AML-193 (cell line): ENCODE data around the gene CTPS1.

ENCODE experiments used
- DNase-seq, 2 experiments: peaks; one replicate each; lab custom pipeline; 2025; lab: John Stamatoyannopoulos, UW

CTPS1 gene, protein sequence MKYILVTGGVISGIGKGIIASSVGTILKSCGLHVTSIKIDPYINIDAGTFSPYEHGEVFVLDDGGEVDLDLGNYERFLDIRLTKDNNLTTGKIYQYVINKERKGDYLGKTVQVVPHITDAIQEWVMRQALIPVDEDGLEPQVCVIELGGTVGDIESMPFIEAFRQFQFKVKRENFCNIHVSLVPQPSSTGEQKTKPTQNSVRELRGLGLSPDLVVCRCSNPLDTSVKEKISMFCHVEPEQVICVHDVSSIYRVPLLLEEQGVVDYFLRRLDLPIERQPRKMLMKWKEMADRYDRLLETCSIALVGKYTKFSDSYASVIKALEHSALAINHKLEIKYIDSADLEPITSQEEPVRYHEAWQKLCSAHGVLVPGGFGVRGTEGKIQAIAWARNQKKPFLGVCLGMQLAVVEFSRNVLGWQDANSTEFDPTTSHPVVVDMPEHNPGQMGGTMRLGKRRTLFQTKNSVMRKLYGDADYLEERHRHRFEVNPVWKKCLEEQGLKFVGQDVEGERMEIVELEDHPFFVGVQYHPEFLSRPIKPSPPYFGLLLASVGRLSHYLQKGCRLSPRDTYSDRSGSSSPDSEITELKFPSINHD

DNA sequence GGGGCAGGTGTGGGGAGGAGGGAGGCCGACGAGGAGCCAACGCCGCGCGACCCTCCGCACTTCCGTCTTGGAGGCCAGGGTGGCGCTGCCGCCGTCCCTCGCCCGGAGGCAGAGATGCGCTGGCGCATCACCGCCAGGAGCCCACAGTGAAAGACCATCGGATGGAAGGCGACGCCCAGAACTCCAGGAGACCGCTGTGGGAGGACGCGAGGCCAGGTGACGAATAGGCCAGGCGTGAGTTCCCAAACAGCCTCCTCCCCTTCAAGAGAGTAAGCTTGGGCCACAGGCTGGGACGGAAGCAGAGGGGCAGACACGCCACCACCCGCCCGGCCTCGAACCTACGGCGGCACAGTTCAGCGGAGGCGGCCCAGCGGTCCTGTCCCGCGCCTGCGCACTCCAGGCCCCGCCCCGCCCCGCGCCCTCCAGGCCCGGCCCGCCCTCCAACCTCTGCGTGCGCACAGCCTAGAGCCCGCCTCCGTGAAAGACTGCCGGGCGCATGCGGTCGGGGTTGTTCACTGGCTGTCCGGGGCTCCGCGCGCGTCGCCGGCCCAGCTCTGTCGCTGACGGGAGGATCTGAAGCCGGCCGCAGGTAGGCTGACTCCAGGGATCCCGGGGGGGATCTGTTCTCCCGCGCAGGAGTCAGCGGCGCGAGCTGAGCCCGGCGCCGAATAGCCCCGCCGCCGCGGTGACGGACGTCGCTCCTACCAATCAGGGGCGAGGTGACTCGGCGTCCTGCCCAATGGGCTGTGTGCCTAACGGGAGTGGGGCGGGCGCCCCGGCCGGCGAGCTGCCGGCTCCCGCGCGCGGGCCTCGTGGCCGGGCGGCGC lies at the start of gene CTPS1:
CTPS1 (plus strand) TSS at position 456 of the 827 bp plus-strand sequence. CDS start 3,595 bp downstream, outside the sequence.
- peak; percentile 78 to 87 for DNase-seq

DNA sequence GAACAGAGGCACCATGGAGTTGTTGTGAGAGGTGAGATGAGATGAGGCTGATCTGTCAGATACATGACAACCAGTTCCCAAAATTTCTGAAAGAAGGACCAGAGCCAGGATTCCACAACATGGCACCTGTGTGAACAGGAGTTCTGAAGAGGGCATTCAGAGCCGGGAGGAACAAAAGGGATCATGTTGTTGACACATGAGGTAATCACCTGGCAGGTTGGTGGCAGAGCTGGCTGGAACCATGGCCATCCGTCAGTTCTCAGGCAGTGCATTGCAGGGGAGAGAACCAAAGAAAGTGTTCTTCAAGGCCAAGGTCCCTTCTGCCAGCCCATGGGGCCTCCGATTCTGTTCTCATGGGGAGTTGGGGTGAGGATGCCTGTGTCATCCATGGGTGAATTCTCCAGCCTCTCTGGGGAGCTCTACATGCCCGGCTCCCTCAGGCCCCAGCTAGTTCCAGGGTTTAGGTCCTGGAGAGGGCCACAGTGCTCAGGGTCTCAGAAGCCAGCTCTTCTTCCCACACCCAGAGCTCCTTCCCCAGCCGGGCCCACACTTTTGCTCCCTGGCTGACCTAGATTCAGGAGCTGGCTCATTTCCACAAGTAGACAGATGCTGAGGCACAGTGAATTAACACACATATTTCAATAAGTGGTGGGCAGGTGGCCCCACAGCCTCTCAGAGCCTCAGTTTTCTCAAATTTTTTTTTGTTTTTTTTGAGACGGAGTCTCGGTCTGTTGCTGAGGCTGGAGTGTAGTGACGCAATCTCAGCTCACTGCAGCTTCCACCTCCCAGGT lies 49.1 kb upstream of the CTPS1 start:
- no peak for DNase-seq

DNA sequence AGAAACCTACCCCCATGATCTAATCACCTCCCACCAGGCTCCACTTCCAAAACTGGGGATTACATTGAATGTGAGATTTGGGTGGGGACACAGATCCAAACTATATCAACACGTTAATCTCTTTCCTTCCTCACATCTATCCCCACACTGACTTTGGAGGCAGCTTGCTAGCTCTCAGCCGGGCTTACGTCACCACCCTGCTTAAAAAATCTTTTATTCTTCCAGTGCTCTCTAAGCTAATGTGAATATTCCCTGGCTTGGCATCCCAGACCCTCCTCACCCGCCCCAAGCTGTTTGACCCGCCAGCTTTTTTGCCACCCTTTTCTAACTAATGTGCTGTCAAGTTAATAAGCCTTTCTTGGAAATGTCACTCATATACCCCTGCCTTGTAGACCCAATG lies 47.9 kb upstream of the CTPS1 start:
- DNase-seq: no peak

DNA sequence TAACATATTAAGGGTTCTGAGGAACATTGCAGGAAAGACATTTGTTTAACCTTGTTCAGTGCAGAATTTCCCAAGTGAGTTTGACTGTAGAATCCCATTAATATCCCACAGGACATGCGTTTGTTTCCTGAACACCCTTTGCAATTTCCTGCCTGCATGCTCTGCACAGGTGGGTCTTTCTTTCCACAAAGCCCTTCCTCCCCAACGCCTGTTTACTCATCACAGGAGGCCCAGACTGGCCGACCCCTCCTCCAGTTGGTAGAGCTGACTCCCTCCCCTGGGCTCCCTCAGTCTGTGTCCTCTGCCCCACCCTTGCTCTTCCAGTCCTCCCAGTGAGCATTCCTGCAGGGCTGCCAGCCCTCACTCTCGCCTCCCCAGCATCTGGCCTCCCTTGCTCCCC lies 47.5 kb upstream of the CTPS1 start:
- DNase-seq: no peak

DNA sequence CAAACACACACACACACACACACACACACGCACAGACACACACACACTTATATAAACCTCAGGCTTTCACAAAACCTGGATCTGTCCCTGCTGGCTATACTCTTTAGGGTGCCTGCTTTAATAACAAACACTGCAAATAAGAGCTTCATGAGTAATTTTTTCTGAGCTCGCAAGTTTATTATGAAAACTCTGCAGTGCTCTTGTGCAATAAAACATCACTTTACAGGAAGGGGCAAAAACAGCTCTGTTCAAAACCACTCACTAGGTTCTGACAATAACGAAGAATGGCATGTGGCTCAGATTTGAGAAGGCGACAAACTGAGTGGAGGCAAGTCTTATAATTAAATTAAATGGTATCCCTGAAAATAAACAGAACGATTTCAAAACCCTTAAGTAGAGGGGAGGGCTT lies 42.6 kb upstream of the CTPS1 start:
- peak; percentile 72 to 75 for DNase-seq

DNA sequence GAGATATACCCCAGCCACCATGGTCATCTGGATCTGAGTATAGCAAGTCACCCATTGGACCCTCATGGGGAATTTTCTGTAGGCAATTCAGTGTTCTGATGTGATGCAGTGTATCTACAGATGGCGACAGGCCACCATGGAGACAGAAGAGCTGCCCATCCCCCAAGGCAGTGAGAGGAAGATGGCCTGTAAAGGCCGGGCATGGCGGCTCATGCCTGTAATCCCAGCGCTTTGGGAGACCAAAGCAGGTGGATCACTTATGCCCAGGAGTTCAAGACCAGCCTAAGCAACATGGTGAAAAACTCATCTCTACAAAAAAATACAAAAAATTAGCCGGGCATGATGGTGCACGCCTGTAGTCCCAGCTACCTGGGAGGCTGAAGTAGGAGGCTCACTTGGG lies 41.1 kb upstream of the CTPS1 start:
- DNase-seq: no peak

DNA sequence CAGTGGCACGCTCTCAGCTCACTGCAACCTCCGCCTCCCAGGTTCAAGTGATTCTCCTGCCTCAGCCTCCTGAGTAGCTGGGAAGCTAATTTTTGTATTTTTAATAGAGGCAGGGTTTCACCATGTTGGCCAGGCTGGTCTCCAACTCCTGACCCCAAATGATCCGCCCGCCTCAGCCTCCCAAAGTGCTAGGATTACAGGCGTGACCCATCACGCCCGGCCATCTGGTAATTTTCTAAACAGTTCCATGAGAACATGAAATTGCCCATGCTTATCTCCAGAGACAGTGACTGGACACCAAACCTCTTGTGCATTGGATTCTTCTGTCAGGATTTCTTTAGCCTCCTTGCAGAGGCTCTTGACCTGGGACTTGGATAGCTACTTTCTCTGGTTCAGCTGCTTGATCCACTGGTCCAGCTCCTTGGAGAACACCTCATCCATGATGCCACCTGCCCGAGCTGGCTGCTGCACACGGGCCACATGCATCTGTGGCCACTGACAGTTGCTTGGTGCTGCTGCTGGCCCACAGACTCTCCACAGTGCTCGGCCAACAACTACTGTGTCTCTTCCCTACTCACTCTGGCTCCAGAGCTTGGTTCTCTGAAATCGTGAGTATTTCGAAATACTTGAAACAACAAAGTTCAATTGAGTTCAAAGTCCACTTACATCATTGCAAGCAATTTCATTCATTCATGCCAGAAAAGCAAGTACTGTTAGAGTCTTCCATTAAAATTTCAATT lies 40.0 kb upstream of the CTPS1 start:
- peak; percentile 72 to 86 for DNase-seq

DNA sequence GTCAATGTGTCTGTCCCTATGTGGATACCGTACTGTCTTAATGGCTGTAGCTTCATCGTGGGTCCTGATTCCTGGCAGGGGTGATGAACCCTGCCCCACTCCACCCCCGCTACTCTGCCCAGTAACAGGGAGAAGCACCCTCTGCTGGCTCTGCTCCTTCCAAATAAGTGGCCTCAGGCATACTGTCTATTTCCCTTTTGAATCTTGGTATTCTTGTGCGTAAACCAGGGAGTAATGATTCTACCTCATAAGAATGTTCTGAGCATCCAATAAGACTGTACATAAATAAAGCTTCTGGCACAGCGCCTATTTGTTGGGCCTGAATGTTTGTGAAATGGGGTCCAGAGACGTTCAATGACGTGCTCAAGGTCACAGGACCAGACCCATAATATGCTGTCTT lies 35.2 kb upstream of the CTPS1 start:
- DNase-seq: no peak

DNA sequence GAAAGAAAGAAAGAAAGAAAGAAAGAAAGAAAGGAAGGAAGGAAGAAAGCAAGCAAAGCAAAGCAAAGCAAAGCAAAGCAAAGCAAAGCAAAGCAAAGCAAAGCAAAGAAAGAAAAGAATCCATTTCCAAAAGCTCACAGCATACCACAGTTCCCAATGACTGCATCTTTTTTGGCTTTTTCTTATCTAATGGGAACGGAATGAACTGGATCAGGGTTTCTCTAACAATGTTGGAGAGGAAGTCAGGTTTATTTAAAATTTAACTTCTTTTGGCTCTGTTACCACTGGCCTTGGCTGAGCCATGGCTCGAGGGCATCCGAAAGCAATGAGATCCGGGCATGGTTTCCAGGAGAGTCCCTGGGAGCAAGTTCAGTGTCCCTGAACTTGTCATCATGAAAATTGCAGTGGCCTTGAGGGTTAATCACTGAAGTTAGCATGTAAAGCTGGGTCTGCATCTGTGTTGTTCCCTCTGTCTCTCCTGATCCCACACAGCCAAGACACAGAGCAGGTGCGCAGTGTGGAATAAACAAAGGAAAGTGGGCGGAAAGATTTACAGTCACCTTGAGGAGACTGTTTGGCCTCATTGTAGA lies 34.6 kb upstream of the CTPS1 start:
- no peak for DNase-seq

DNA sequence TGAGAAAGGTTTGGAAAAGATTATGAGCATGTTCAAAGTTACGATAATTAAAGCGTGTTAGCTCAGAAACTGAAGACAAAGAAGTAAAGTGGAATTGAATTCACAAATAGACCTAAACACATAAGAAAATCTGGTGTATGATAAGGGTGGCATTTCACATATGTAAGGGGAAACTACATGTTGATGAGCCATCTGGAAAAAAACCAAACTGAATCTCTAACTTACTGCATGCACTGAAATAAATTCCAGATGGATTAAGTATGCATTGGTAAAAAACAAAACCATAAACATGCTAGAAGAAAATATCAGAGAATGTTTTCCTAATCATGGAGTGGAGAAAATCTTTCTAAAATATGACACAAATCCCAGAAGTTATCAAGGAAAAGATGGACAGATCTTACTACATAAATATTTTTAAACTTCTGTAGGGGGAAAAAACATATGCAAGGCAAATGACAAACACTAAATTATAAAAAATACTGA lies 34.0 kb upstream of the CTPS1 start:
- DNase-seq: no peak

DNA sequence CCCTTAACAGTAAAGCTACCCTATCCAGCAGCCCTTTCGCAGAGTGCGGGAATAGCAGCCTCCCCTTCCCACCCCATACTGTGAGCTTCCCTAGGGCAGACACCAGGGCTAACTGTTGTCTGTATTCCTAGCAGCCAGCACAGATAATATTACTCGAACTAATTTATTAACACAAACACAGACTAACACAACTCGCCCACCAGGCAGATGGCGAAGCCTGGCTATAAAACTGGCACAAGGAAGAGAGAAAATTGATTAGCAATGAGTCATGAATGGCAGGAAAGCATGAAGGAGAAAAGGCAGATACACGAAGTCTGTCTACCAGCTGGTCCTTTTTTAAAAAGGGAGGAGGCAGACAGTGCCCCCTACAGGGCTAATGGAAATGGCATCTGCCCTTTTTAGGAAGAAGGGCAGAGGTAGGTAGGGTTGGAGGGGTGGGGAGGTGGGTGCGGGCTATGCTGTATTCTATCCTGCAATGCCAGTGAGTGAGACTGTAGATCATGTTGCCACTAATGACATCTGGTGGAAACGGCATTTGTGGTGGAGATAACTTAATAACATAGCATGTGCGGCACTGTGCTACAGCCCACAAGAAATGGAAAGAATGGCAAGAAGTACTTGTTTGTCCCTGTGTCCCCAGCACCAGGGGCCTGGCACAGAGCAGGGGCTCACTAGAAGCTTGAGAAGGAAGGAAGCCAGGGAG lies 30.6 kb upstream of the CTPS1 start:
- peak; percentile 69 to 70 for DNase-seq

DNA sequence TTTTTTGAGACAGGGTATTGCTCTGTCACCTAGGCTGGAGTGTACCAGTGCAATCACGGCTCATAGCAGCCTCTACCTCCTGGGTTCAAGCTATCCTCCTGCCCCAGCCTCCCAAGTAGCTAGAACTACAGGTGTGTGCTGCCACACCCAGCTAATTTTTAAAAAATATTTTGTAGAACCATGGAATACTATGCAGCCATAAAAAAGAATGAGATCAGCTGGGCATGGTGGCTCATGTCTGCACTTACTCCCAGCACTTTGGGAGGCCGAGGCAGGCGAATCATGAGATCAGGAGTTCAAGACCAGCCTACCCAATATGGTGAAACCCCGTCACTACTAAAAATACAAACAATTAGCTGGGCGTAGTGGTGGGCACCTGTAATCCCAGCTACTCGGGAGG lies 29.9 kb upstream of the CTPS1 start:
- no peak for DNase-seq

DNA sequence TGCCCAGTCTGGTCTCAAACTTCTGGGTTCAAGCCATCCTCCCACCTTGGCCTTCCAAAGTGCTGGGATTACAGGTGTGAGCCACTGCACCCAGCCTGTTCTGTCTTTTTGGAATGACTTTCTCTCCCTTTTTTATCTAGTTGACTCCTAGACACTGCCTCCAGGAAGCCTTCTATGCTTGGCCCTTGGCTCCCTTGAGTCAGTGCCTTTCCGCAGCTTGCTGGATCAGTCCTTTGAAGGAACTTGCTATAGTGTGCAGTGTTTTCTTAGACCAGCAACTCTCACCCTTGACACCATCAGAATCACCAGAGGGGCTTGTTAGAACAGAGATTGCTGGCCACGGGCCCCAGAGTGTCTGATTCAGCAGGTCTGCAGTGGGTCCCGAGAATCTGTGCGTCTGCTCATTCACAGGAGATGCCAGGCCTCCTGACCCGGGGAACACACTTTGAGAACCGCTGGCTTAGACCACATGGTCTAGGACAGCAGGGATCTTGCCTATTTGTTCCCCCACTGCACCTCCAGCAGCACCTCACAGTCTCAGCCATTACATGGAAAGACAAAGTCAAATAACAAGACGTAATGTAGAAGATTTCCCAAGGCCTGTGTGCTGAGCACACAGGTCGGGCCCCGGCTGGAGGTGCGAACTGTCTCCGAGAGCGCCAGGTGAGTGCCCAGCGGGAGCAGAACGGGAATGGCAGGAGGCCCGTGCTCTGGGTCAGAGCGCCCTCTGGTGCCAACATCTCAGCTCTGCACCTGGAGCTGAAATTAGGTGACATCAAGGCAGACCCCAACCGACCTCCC lies 27.4 kb upstream of the CTPS1 start:
- DNase-seq: peak; percentile 26 to 32

DNA sequence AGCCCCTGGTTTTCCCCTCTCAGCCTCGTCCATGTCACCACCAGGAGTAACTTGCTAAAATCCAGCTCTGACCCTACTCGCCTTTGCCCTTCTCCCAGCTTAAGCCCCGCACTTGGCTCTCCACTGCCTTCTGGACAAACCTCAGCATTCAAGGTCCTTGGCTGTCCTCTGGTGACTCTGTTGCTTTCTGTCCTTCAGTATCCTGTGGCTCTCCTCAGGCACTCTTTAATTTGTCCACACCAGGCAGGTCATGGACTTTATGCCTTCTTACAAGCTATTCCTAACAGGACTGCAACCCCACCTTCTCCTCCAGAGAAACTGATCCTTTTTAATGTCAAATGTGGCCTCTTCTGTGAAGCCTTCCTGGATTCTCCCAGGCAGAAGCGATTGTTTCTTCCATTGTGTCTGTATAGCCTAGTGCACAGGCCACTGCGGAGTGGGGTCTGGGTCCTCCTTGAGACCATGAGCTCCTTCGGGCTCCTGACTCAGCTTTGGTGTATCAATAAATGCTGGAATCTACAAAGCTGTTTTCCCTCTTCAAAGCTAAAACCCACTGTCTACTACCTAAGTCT lies 26.7 kb upstream of the CTPS1 start:
- no peak for DNase-seq

DNA sequence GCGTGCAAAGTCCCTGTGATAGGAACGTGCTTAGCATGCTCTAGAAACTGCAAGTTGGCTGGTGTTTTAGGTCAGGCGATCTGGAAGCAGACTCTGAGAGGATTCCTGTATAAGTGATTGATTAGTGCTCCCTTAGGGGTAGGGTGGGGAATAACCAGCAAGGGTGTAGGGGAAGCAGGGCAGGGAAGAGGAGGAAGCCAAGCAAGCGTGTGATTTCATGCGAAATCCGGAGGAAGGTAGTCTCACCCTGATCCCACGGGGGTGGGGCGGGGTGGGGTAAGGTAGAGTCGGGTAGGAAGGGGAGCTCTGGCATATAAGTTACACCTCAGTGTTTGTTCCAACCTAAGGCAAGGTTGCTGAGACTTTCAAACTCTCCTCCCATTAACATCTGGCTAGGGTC lies 24.9 kb upstream of the CTPS1 start:
- no peak for DNase-seq

DNA sequence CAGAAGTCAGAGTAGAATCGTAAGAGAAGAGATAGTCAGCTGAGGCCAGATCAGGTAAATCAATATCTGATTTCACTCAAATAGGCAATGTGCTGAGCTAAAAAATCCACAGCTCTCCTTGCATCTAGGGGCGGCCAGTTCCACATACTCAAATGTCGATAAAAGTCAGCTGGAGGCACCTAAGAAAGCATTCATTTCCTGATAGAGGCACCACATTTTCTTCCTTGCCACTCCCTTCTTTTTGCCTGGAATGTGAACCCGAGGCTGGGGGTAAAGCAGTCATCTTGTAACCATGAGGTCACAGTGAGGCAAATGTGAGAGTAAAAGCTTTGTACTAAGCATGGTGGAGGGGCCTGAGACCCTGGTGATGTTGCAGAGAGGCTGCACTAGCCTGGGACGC lies 24.2 kb upstream of the CTPS1 start:
- no peak for DNase-seq

DNA sequence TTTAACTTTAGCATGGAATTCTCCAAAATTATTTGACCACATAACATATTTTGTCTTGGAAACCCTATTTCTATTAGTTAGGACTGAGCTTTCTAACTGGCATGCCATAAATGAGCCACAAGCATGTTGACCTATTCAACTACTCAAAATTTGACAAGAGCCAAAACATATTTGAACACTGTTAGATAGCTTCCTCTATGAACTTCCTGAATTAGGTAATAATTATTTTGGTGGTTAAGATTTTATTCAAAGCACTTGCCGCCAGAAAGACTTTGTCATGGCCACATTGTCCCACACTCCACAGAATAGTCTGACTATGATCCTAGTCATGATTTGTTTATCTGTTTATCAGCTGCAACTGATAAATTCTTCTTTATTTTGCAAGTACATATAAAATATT lies 23.1 kb upstream of the CTPS1 start:
- no peak for DNase-seq

DNA sequence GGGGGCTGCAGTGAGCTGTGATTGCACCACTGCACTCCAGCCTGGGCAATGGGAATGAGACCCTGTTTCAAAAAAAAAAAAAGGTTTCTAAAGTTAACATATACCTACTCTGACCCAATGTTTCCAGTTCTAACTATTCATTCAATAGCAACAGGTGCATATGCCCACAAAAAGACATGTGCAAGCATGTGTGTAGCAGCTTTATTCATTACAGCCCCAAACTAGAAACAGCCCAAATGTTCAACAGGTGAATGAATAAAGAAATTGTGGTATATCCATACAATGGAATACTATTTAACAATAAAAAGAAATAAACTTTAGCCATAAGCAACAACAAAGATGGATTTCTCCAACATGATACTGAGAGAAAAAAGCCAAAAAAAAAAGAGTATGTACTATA lies 21.3 kb upstream of the CTPS1 start:
- DNase-seq: no peak

DNA sequence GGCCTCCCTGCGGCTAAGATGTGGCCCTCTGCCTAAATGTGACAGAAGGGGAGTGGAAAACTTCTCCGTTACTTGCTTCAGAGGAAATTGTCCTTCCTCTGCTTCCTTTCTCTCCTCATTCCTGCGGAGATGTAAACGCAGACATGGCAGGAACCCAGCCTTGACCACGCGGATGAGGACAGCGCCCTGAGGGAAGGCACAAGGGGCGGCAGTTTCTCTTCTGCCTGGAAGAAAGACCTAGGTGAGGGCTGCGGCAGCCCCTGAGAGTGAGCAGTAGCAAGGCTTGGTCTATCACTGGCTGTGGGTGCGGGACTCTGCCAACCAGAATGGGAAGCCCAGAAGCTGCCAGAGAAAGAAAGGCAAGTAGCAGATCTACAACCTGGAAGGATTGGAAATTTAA lies 14.0 kb upstream of the CTPS1 start:
- no peak for DNase-seq
